BJ (cell line): ENCODE data around the gene MYRFL. TPM values are rescaled to one million over a fixed set of nuclear protein-coding genes. Genes with fewer than 3 reads are reported as not detected.

Experiments used
- CTCF ChIA-PET: fragments of 350-600 bp; formaldehyde crosslinking; extraction: SDS; loops from one replicate; lab custom pipeline; 2021; ENCODE audit warnings: antibody characterized with exemption, inconsistent platforms; lab: Yijun Ruan, JAX
- POLR2A ChIA-PET: fragments of 300-600 bp; sonication (Branson Sonifier 250); formaldehyde crosslinking; extraction: SDS; loops from one replicate; lab custom pipeline; 2021; ENCODE audit warnings: antibody characterized with exemption; lab: Charles Lee
- DNase-seq: peaks from one replicate; pipeline ENCODE4 v3.0.0-alpha.2; 2011; ENCODE audit warnings: low read depth
- H3K27me3 ChIP-seq: 2 replicates; pipeline ENCODE4 v1.6.0; 2011; ENCODE audit warnings: low read length; ENCODE audit not compliant: control insufficient read depth, insufficient read depth
- H3K36me3 ChIP-seq: 2 replicates; pipeline ENCODE4 v1.5.1; 2011; ENCODE audit warnings: low read length; ENCODE audit not compliant: control insufficient read depth, insufficient read depth
- H3K4me3 ChIP-seq: 2 replicates; pipeline ENCODE4 v1.5.1; 2011; ENCODE audit warnings: low read depth, mild to moderate bottlenecking, control low read depth, low read length
- CTCF ChIP-seq: IDR thresholded peaks from 2 replicates; pipeline ENCODE4 v1.5.1; 2011; ENCODE audit warnings: low read depth, mild to moderate bottlenecking, control low read depth, inconsistent platforms, low read length, moderate library complexity; ENCODE audit not compliant: insufficient read depth
- polyA plus RNA-seq: library from polyadenylated mRNA; depleted of rRNA; stranded (reverse); fragments of >200 nt; gene quantifications from 2 replicates; pipeline ENCODE4 v1.2.3, GENCODE V29; 2011

The MYRFL gene
- polyA plus RNA-seq, 1 experiment: not detected

- no peak for DNase-seq
- H3K36me3 ChIP-seq: no peaks in the 10 kb centered on the region
- ChIA-PET POLR2A (no interaction called here), CTCF (interaction anchor here (1.3 kb wide), 1 partner anchor 12 kb away, joined by 3 read pairs; no protein-coding TSS in a partner anchor)
- no peak for TF ChIP-seq CTCF
- H3K27me3 ChIP-seq: no peaks in the 10 kb centered on the region
- H3K4me3 ChIP-seq: no peak overlapping the region
These were observed 153.0 kb downstream of the MYRFL start for GRCh38 chr12:69978020-69978419.

- Histone ChIP-seq H3K4me3 (no peak overlapping the region), H3K27me3 (no peaks in the 10 kb centered on the region), H3K36me3 (no peaks in the 10 kb centered on the region)
- POLR2A ChIA-PET: no interaction called here
- no peak for TF ChIP-seq CTCF
- DNase-seq: no peak
- CTCF ChIA-PET: interaction anchor here (1.3 kb wide), 1 partner anchor 81 kb away, joined by 3 read pairs; no protein-coding TSS in a partner anchor
These were observed 157.0 kb downstream of the MYRFL start for GRCh38 chr12:69981881-69982475.

- ChIA-PET POLR2A (no interaction called here), CTCF (interaction anchor here (0.9 kb wide), 1 partner anchor 84 kb away, joined by 3 read pairs; no protein-coding TSS in a partner anchor)
- Histone ChIP-seq H3K36me3 (no peaks in the 10 kb centered on the region), H3K27me3 (no peaks in the 10 kb centered on the region), H3K4me3 (no peak overlapping the region)
- TF ChIP-seq CTCF: no peak
- DNase-seq: no peak
These were observed 159.2 kb downstream of the MYRFL start for GRCh38 chr12:69984241-69984640.

- TF ChIP-seq CTCF: 0 out of 2 replicates have a peak, but pooled peaks have one; percentile 3
- CTCF ChIA-PET: no interaction called here
- no peak for DNase-seq
- H3K4me3 ChIP-seq: no peak overlapping the region
- POLR2A ChIA-PET: no interaction called here
- no peaks in the 10 kb centered on the region for H3K36me3 ChIP-seq
- H3K27me3 ChIP-seq: no peaks in the 10 kb centered on the region
These were observed 160.6 kb downstream of the MYRFL start for GRCh38 chr12:69985656-69986055.

- no peak for TF ChIP-seq CTCF
- CTCF ChIA-PET: no interaction called here
- DNase-seq: no peak
- Histone ChIP-seq H3K36me3 (no peaks in the 10 kb centered on the region), H3K27me3 (no peaks in the 10 kb centered on the region), H3K4me3 (no peak overlapping the region)
- POLR2A ChIA-PET: no interaction called here
These were observed 161.1 kb downstream of the MYRFL start for GRCh38 chr12:69986114-69986513.
